Measurements from ENCODE around the gene NXPE3. TPM values are rescaled to one million over a fixed set of nuclear protein-coding genes. Genes with fewer than 3 reads are reported as not detected.
"Not testable (repeated sequence)": the region's sequence is repeated elsewhere in the genome, so short reads cannot be mapped to it uniquely, and the experiment has no call there.

NXPE3 gene
- total and polyA plus RNA-seq, 10 of the 15 experiments (the other 5 are each of a cell fraction or from before 2014, with no cell fraction given): 2.0 to 8.7 (median 5.2) TPM

GRCh38 chr3:101862416-101863165 is 83.6 kb downstream of the NXPE3 start:
- DNase-seq (ENCODE audit: low read depth, low spot score) (no peak), FAIRE-seq (no peak), ATAC-seq (peak; percentile 42)
- Histone ChIP-seq H4K20me1 (ENCODE audit: control insufficient read depth, insufficient read depth) (no peaks in the 10 kb centered on the region), H3K4me2 (ENCODE audit: control insufficient read depth, insufficient read depth) (no peak overlapping the region), H3K27ac (ENCODE audit: control insufficient read depth, insufficient read depth) (no peak overlapping the region), H3K4me3 (no peak overlapping the region), H2AFZ (ENCODE audit: control insufficient read depth, low read depth, low read length) (no peak overlapping the region), H3K79me2 (ENCODE audit: control insufficient read depth, insufficient read depth, low read length) (peaks cover 2% of the 10 kb centered on the region; the same call in 1 of the 2 replicates), H3K27me3 (replicated peaks in 1 of 2; ENCODE audit: control insufficient read depth in 2 of 2, insufficient read depth in 2 of 2, low read length in 1 of 2) (no peaks in the 10 kb centered on the region), H3K9me3 (replicated peaks; ENCODE audit: control insufficient read depth, insufficient read depth, low read length) (no peaks in the 10 kb centered on the region; the same call in 2 of the 3 replicates), H3K9ac (ENCODE audit: control insufficient read depth, insufficient read depth, low read length) (no peak overlapping the region), H3K4me1 (ENCODE audit: control insufficient read depth, insufficient read depth, low read length) (peaks cover 5% of the 10 kb centered on the region), H3K36me3 (ENCODE audit: control insufficient read depth in 2 of 2, insufficient read depth in 2 of 2, low read length in 1 of 2) (peaks cover 5 to 24% of the 10 kb centered on the region in 2 experiments)
- ChIA-PET SMC1A (ENCODE audit: uncharacterized antibody, unreplicated experiment) (interaction anchor here (0.6 to 2.0 kb wide), 4 partner anchors 13 to 63 kb away, joined by 3 to 8 read pairs (median 4); no protein-coding TSS in a partner anchor), CTCF (no interaction called here), POLR2A (no interaction called here), RAD21 (ENCODE audit: unreplicated experiment) (interaction anchor here (1.5 kb wide), 1 partner anchor 63 kb away, joined by 3 read pairs; no protein-coding TSS in a partner anchor)
- BruUV-seq (replicated peaks): no TSS peak
- TF ChIP-seq POLR2AphosphoS5 (IDR thresholded peaks at IDR 0.05; ENCODE audit: low read length) (peak; percentile 67), HCFC1 (IDR thresholded peaks at IDR 0.05; ENCODE audit: low read length) (no peak)
- WGBS (ENCODE audit: insufficient coverage, insufficient replicate concordance, low lambda C conversion rate, missing lambda C conversion rate): 63% methylated on average over 3 of the region's 3 CpGs
- intact Hi-C loops (cut with micrococcal nuclease; ENCODE audit: unreplicated experiment): no loop called here
- in situ Hi-C loops (cut with MboI): no loop called here

GRCh38 chr3:101864926-101865325 is 85.9 kb downstream of the NXPE3 start:
- ChIA-PET SMC1A (ENCODE audit: uncharacterized antibody, unreplicated experiment) (interaction anchor here (0.9 to 1.6 kb wide), 10 partner anchors 10 to 360 kb away, joined by 3 to 6 read pairs (median 3); no protein-coding TSS in a partner anchor), CTCF (interaction anchor here (1.1 kb wide), 2 partner anchors 11 to 23 kb away, joined by 3 to 4 read pairs; no protein-coding TSS in a partner anchor), RAD21 (ENCODE audit: unreplicated experiment) (interaction anchor here (0.6 to 1.8 kb wide), 4 partner anchors 57 to 360 kb away, joined by 3 to 5 read pairs (median 4); no protein-coding TSS in a partner anchor)
- POLR2A ChIA-PET; H3K4me2 ChIP-seq (ENCODE audit: control insufficient read depth, insufficient read depth); H3K27ac ChIP-seq (ENCODE audit: control insufficient read depth, insufficient read depth); in situ Hi-C loops (cut with MboI); H2AFZ ChIP-seq (ENCODE audit: control insufficient read depth, low read depth, low read length); intact Hi-C loops (cut with micrococcal nuclease; ENCODE audit: unreplicated experiment); FAIRE-seq; H3K9me3 ChIP-seq (replicated peaks; ENCODE audit: control insufficient read depth, insufficient read depth, low read length); H3K9ac ChIP-seq (ENCODE audit: control insufficient read depth, insufficient read depth, low read length); DNase-seq (ENCODE audit: low read depth, low spot score); H3K27me3 ChIP-seq (replicated peaks in 1 of 2; ENCODE audit: control insufficient read depth in 2 of 2, insufficient read depth in 2 of 2, low read length in 1 of 2); H3K36me3 ChIP-seq (ENCODE audit: control insufficient read depth in 2 of 2, insufficient read depth in 2 of 2, low read length in 1 of 2); H3K4me3 ChIP-seq; H4K20me1 ChIP-seq (ENCODE audit: control insufficient read depth, insufficient read depth); ATAC-seq; H3K4me1 ChIP-seq (ENCODE audit: control insufficient read depth, insufficient read depth, low read length); BruUV-seq (replicated peaks); H3K79me2 ChIP-seq (ENCODE audit: control insufficient read depth, insufficient read depth, low read length): not testable (repeated sequence)
- WGBS (ENCODE audit: insufficient coverage, insufficient replicate concordance, low lambda C conversion rate, missing lambda C conversion rate): 99% methylated on average over 7 of the region's 7 CpGs
